H1 (cell line): ENCODE results near the gene GRID1. TPM values are rescaled to one million over a fixed set of nuclear protein-coding genes. Genes with fewer than 3 reads are reported as not detected.

Experiments
- CTCF ChIA-PET: fragments of 300-600 bp; sonication (Branson Sonifier 250); formaldehyde crosslinking; loops from one replicate; lab custom pipeline; 2021; ENCODE audit not compliant: partially characterized antibody; lab: Charles Lee
- POLR2A ChIA-PET: fragments of 300-600 bp; sonication (Branson Sonifier 250); formaldehyde crosslinking; loops from one replicate; lab custom pipeline; 2021; ENCODE audit warnings: inconsistent platforms; ENCODE audit not compliant: partially characterized antibody; lab: Charles Lee
- DNase-seq, 2 experiments: peaks; one replicate each; pipeline versions ENCODE4 v3.0.0 to v3.0.0-alpha.2; 2010 to 2022; ENCODE audit warnings: low spot score in 2 of 2, low read depth in 1 of 2, mixed read lengths in 1 of 2
- FAIRE-seq: peaks from 2 replicates; lab custom pipeline; 2011; peaks lifted over from hg19 to GRCh38; lab: Jason Lieb, UNC
- H2AFZ ChIP-seq: 2 replicates; pipeline ENCODE4 v1.8.1; 2012; ENCODE audit warnings: low read length, inconsistent platforms
- H2AK5ac ChIP-seq: 2 replicates; pipeline ENCODE4 v1.6.1; 2013; ENCODE audit warnings: low read depth, low read length
- H2BK120ac ChIP-seq: replicated peaks from 2 replicates; pipeline ENCODE3; 2013; ENCODE audit warnings: low read depth, low read length, inconsistent platforms
- H2BK12ac ChIP-seq: 2 replicates; pipeline ENCODE4 v1.6.1; 2013; ENCODE audit warnings: low read depth, low read length
- H2BK15ac ChIP-seq: 2 replicates; pipeline ENCODE4 v1.6.1; 2013; ENCODE audit warnings: low read length
- H2BK20ac ChIP-seq: 2 replicates; pipeline ENCODE4 v1.6.1; 2013; ENCODE audit warnings: low read length
- H2BK5ac ChIP-seq: 2 replicates; pipeline ENCODE4 v1.6.1; 2013; ENCODE audit warnings: low read depth, low read length
- H3K14ac ChIP-seq: 2 replicates; pipeline ENCODE4 v1.6.1; 2013; ENCODE audit warnings: inconsistent platforms; ENCODE audit not compliant: insufficient read length
- H3K18ac ChIP-seq: 2 replicates; pipeline ENCODE4 v1.6.1; 2013; ENCODE audit warnings: low read length; ENCODE audit errors: extremely low read depth
- H3K23ac ChIP-seq: 2 replicates; pipeline ENCODE4 v1.6.1; 2013; ENCODE audit warnings: inconsistent platforms; ENCODE audit not compliant: insufficient read length
- H3K23me2 ChIP-seq: 2 replicates; pipeline ENCODE4 v1.6.1; 2013; ENCODE audit warnings: low read depth, low read length
- H3K27ac ChIP-seq: 2 replicates; pipeline ENCODE4 v1.6.1; 2011; ENCODE audit warnings: low read depth, low read length, inconsistent platforms
- H3K27me3 ChIP-seq, 4 experiments: replicated peaks in 1 of 4; 1 replicate in 1 of 4; 2 replicates in 3 of 4; pipeline versions ENCODE4 v1.6.1 to v1.8.1; 2011 to 2013; ENCODE audit warnings: low read length in 3 of 4, mild to moderate bottlenecking in 3 of 4, inconsistent platforms in 2 of 4, mixed read lengths in 2 of 4, moderate library complexity in 1 of 4; ENCODE audit not compliant: control insufficient read depth in 3 of 4, insufficient read depth in 3 of 4; ENCODE audit errors: extremely low read depth in 1 of 4
- H3K36me3 ChIP-seq, 4 experiments: 2 replicates each; pipeline versions ENCODE4 v1.6.1 to v1.8.1; 2011 to 2013; ENCODE audit warnings: mild to moderate bottlenecking in 4 of 4, low read length in 3 of 4, moderate library complexity in 2 of 4, control low read depth in 1 of 4, inconsistent platforms in 1 of 4; ENCODE audit not compliant: insufficient read depth in 4 of 4, control insufficient read depth in 2 of 4
- H3K4ac ChIP-seq: replicated peaks from 2 replicates; pipeline ENCODE3; 2013; ENCODE audit warnings: low read length, low read depth, mixed read lengths, inconsistent platforms; ENCODE audit not compliant: insufficient read length
- H3K4me1 ChIP-seq, 4 experiments: replicated peaks in 1 of 4; 1 replicate in 1 of 4; 2 replicates in 3 of 4; pipeline versions ENCODE4 v1.6.1 to v1.8.1; 2011 to 2013; ENCODE audit warnings: low read length in 3 of 4, inconsistent platforms in 2 of 4, mixed read lengths in 1 of 4; ENCODE audit not compliant: insufficient read depth in 4 of 4, control insufficient read depth in 3 of 4
- H3K4me2 ChIP-seq, 2 experiments: 2 replicates each; pipeline versions ENCODE4 v1.6.1 to v1.8.1; 2011 to 2013; ENCODE audit warnings: low read depth in 2 of 2, low read length in 2 of 2, control low read depth in 1 of 2, inconsistent platforms in 1 of 2, mild to moderate bottlenecking in 1 of 2; ENCODE audit not compliant: insufficient read depth in 1 of 2
- H3K4me3 ChIP-seq, 4 experiments: fragments of 200-600, 300-600 bp in 1 of 4; sonication (generic), shearing (Covaris generic), sonication (Bioruptor Twin) in 1 of 4; 2 replicates each; pipeline versions ENCODE4 v1.5.1 to v1.8.1; 2011 to 2016; ENCODE audit warnings: low read length in 4 of 4, low read depth in 3 of 4, control low read depth in 2 of 4, inconsistent platforms in 2 of 4, mild to moderate bottlenecking in 2 of 4, mixed read lengths in 1 of 4, moderate library complexity in 1 of 4; ENCODE audit not compliant: insufficient read depth in 2 of 4; ENCODE audit errors: extremely low read depth in 1 of 4
- H3K56ac ChIP-seq: replicated peaks from 2 replicates; pipeline ENCODE3; 2013; ENCODE audit warnings: low read depth, mild to moderate bottlenecking, mixed read lengths, low read length, inconsistent platforms; ENCODE audit not compliant: insufficient read length
- H3K79me1 ChIP-seq: 2 replicates; pipeline ENCODE4 v1.6.1; 2013; ENCODE audit warnings: low read depth, low read length, control low read depth
- H3K79me2 ChIP-seq, 2 experiments: 2 replicates each; pipeline versions ENCODE4 v1.6.1 to v1.8.1; 2012 to 2013; ENCODE audit warnings: low read length in 2 of 2, mild to moderate bottlenecking in 2 of 2, inconsistent platforms in 1 of 2; ENCODE audit not compliant: insufficient read depth in 2 of 2, control insufficient read depth in 1 of 2
- H3K9ac ChIP-seq, 4 experiments: replicated peaks in 1 of 4; 1 replicate in 1 of 4; 2 replicates in 3 of 4; pipeline versions ENCODE4 v1.6.1 to v1.8.1; 2011 to 2013; ENCODE audit warnings: low read depth in 3 of 4, low read length in 3 of 4, control low read depth in 2 of 4, mild to moderate bottlenecking in 2 of 4, moderate library complexity in 2 of 4, inconsistent platforms in 1 of 4; ENCODE audit errors: extremely low read depth in 1 of 4
- H3K9me3 ChIP-seq, 2 experiments: 2 replicates each; pipeline versions ENCODE4 v1.6.1 to v1.8.1; 2012 to 2013; ENCODE audit warnings: mild to moderate bottlenecking in 2 of 2, moderate library complexity in 2 of 2, control low read depth in 1 of 2, inconsistent platforms in 1 of 2, low read depth in 1 of 2, low read length in 1 of 2, mixed read lengths in 1 of 2; ENCODE audit not compliant: insufficient read depth in 2 of 2
- H4K20me1 ChIP-seq, 2 experiments: replicated peaks in 1 of 2; 2 replicates each; pipeline versions ENCODE3 to v1.8.1; 2011 to 2013; ENCODE audit warnings: inconsistent platforms in 2 of 2, low read length in 2 of 2, mild to moderate bottlenecking in 1 of 2; ENCODE audit not compliant: insufficient read depth in 2 of 2, control insufficient read depth in 1 of 2
- H4K5ac ChIP-seq: 2 replicates; pipeline ENCODE4 v1.6.1; 2013; ENCODE audit warnings: low read length, low read depth, mixed read lengths, inconsistent platforms; ENCODE audit not compliant: insufficient read length
- H4K8ac ChIP-seq: 2 replicates; pipeline ENCODE4 v1.8.0; 2013; ENCODE audit warnings: mild to moderate bottlenecking, moderate library complexity, low read length, inconsistent platforms; ENCODE audit not compliant: insufficient read depth; ENCODE audit errors: extremely low read depth
- H4K91ac ChIP-seq: replicated peaks from 2 replicates; pipeline ENCODE3; 2013; ENCODE audit warnings: low read length, mixed read lengths, inconsistent platforms; ENCODE audit not compliant: insufficient read length
- CTBP2 ChIP-seq: IDR thresholded peaks from 2 replicates; pipeline ENCODE4 v1.7.0; 2011; ENCODE audit warnings: borderline replicate concordance, mild to moderate bottlenecking, moderate library complexity, mixed read lengths, low read length; ENCODE audit not compliant: insufficient read depth, insufficient read length
- EGR1 ChIP-seq: IDR thresholded peaks from 2 replicates; pipeline ENCODE4 v1.6.1; 2011; ENCODE audit warnings: low read depth, low read length, borderline replicate concordance
- GABPA ChIP-seq: IDR thresholded peaks from 2 replicates; pipeline ENCODE4 v1.6.1; 2011; ENCODE audit warnings: mild to moderate bottlenecking, low read length, moderate library complexity, borderline replicate concordance; ENCODE audit not compliant: insufficient read depth
- HDAC2 ChIP-seq, 2 experiments: fragments of 300-600 bp in 1 of 2; sonication (generic) in 1 of 2; IDR thresholded peaks; 2 replicates each; pipeline ENCODE4 v1.6.1; 2011 to 2012; ENCODE audit warnings: low read depth in 2 of 2, low read length in 2 of 2, mild to moderate bottlenecking in 2 of 2, moderate library complexity in 2 of 2, borderline replicate concordance in 1 of 2, inconsistent platforms in 1 of 2
- KDM5A ChIP-seq: fragments of 200-600 bp; IDR thresholded peaks from 2 replicates; pipeline ENCODE4 v1.7.1; 2012; ENCODE audit warnings: mild to moderate bottlenecking, low read length, inconsistent platforms, mixed read lengths
- POLR2A ChIP-seq, 2 experiments: IDR thresholded peaks; 1 replicate in 1 of 2; 2 replicates in 1 of 2; pipeline ENCODE4 v1.6.1; 2011; ENCODE audit warnings: low read depth in 2 of 2, low read length in 2 of 2, mild to moderate bottlenecking in 2 of 2; ENCODE audit errors: control extremely low read depth in 1 of 2
- SIN3A ChIP-seq, 2 experiments: IDR thresholded peaks in 1 of 2; conservative IDR thresholded peaks in 1 of 2; 2 replicates each; pipeline ENCODE4 v1.6.1; 2011 to 2012; ENCODE audit warnings: low read length in 2 of 2, improper control_type of control experiment in 1 of 2, low read depth in 1 of 2, mild to moderate bottlenecking in 1 of 2
- SIRT6 ChIP-seq: IDR thresholded peaks from one replicate; pipeline ENCODE4 v1.7.1; 2012; ENCODE audit warnings: low read length, inconsistent platforms
- SRF ChIP-seq: IDR thresholded peaks from 2 replicates; pipeline ENCODE4 v1.6.1; 2011; ENCODE audit warnings: mild to moderate bottlenecking, low read depth, low read length, moderate library complexity
- TAF7 ChIP-seq: optimal IDR thresholded peaks from 2 replicates; pipeline ENCODE3; 2011; ENCODE audit warnings: low read depth, mild to moderate bottlenecking, inconsistent platforms, low read length, moderate library complexity, borderline replicate concordance
- TCF12 ChIP-seq: IDR thresholded peaks from 2 replicates; pipeline ENCODE4 v1.6.1; 2011; ENCODE audit warnings: low read depth, mild to moderate bottlenecking, low read length
- WGBS, 2 experiments: shearing (Covaris generic) in 1 of 2; methylation state at CpG; one replicate each; pipeline versions ENCODE4 v1.1.6 to v1.1.7; 2013 to 2015; ENCODE audit warnings: low lambda C conversion rate in 2 of 2, mixed read lengths in 2 of 2, inconsistent platforms in 1 of 2, low coverage in 1 of 2, missing lambda C conversion rate in 1 of 2; ENCODE audit not compliant: insufficient replicate concordance in 2 of 2, insufficient coverage in 1 of 2, insufficient read length in 1 of 2; ENCODE audit errors: extremely low coverage in 1 of 2, missing lambda C conversion rate in 1 of 2; 5-methylcytosine and 5-hydroxymethylcytosine counted together
- polyA plus RNA-seq, 7 experiments: library from polyadenylated mRNA; depleted of rRNA in 3 of 7; stranded (reverse) in 5 of 7; unstranded in 2 of 7; fragments of >200 nt in 5 of 7; fragments of 200-250 nt in 2 of 7; gene quantifications; 1 replicate in 5 of 7; 2 replicates in 1 of 7; 4 replicates in 1 of 7; pipeline versions ENCODE4 v1.2.1 to v1.2.3, GENCODE V29; 2011 to 2013; ENCODE audit warnings: missing spikeins in 2 of 7, mixed read lengths in 2 of 7
- total RNA-seq: library from RNA; stranded (reverse); fragmentation: NEBNext Ultra II Directional; extraction: Animal tissue kit (Norgen Biotek cat#: 25700); gene quantifications from 2 replicates; pipeline ENCODE4 v1.2.1, GENCODE V29; 2021
- TF ChIP-seq, protein P1 (sequence below): IDR thresholded peaks from 2 replicates; pipeline ENCODE4 v1.6.1; 2012; ENCODE audit warnings: inconsistent platforms

GRID1 gene
- total and polyA plus RNA-seq, 2 of the 8 experiments (the other 6 are each of a cell fraction or from before 2014, with no cell fraction given), result 0.22 to 0.30 TPM

DNA sequence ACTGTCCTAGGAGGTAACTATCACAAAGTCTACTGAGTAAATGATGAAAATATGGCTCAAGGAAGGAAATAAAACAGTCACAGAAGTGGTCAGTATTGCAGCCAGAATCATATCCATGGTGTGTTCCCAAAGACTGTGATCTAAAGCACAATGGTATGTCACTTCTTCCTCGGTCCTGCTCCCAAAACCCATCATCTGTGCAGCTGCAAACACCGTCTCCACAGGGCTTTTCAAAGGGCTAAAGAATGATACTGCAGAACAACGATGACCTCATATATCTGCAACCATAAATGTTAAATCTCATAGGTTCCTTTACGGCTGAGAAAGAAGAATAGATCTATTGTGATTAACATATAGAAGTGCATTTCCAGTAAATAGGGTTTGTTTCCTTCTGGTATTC, 465.0 kb downstream of the GRID1 start:
- no peaks in the 10 kb centered on the region for H4K20me1 ChIP-seq
- H4K5ac ChIP-seq, result no peak overlapping the region
- no peak for TF ChIP-seq POLR2A (IDR thresholded peaks at IDR 0.05; ENCODE audit: control extremely low read depth in 1 of 2, low read depth in 2 of 2, low read length in 2 of 2)
- TF ChIP-seq SIN3A (conservative IDR thresholded peaks at IDR 0.05 in 1 of 2, IDR thresholded peaks at IDR 0.05 in 1 of 2; ENCODE audit: low read depth in 1 of 2, low read length in 2 of 2), result no peak
- TF ChIP-seq HDAC2 (IDR thresholded peaks at IDR 0.05; ENCODE audit: borderline replicate concordance in 1 of 2, low read depth in 2 of 2, low read length in 2 of 2), result no peak
- TF ChIP-seq SRF, result no peak
- TF ChIP-seq, protein P1, sequence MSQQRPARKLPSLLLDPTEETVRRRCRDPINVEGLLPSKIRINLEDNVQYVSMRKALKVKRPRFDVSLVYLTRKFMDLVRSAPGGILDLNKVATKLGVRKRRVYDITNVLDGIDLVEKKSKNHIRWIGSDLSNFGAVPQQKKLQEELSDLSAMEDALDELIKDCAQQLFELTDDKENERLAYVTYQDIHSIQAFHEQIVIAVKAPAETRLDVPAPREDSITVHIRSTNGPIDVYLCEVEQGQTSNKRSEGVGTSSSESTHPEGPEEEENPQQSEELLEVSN, result no peak
- TF ChIP-seq KDM5A, result no peak
- TF ChIP-seq CTBP2, result no peak
- TF ChIP-seq EGR1, result no peak
- TF ChIP-seq TCF12, result no peak
- TF ChIP-seq TAF7, result no peak
- TF ChIP-seq SIRT6, result no peak
- no peak for TF ChIP-seq GABPA
- H3K36me3 ChIP-seq, result no peaks in the 10 kb centered on the region
- H4K8ac ChIP-seq, result no peak overlapping the region
- H3K9ac ChIP-seq, result no peak overlapping the region
- no peak overlapping the region for H3K4ac ChIP-seq
- H2BK20ac ChIP-seq, result no peak overlapping the region
- H3K56ac ChIP-seq, result peak overlapping the region; percentile 17
- H3K79me1 ChIP-seq, result no peaks in the 10 kb centered on the region
- H2AFZ ChIP-seq, result no peak overlapping the region
- ChIA-PET CTCF (interaction anchor here (1.3 kb wide), 1 partner anchor 237 kb away, joined by 4 read pairs; no protein-coding TSS in a partner anchor), POLR2A (no interaction called here)
- no peak overlapping the region for H2BK5ac ChIP-seq
- no peaks in the 10 kb centered on the region for H3K27me3 ChIP-seq
- no peaks in the 10 kb centered on the region for H3K23me2 ChIP-seq
- H3K4me2 ChIP-seq, result no peak overlapping the region
- FAIRE-seq, result peak; percentile 60
- H3K27ac ChIP-seq, result no peak overlapping the region
- H4K91ac ChIP-seq, result no peak overlapping the region
- H2BK120ac ChIP-seq, result no peak overlapping the region
- no peaks in the 10 kb centered on the region for H3K79me2 ChIP-seq
- no peak overlapping the region for H2AK5ac ChIP-seq
- H3K9me3 ChIP-seq, result no peaks in the 10 kb centered on the region
- H3K4me1 ChIP-seq, result no peaks in the 10 kb centered on the region
- no peak overlapping the region for H2BK15ac ChIP-seq
- 86% methylated on average over 4 of the region's 4 CpGs; no CpG with 5 or more reads in 1 of the 2 experiments for WGBS, 2 experiments
- H3K4me3 ChIP-seq, result no peak overlapping the region
- H3K14ac ChIP-seq, result no peak overlapping the region
- H3K23ac ChIP-seq, result no peak overlapping the region
- H3K18ac ChIP-seq, result no peak overlapping the region
- H2BK12ac ChIP-seq, result no peak overlapping the region
- DNase-seq, result no peak
